ENCODE measurements around the gene PSMD2.
A peak's percentile ranks its signal among the peaks of the same experiment; 100 is the strongest.

The PSMD2 gene

GRCh38 chr3:184298759-184299487 lies at the start of gene PSMD2:
Gene PSMD2 (plus strand): TSS chr3:184299241. CDS start chr3:184299267, 26 bp downstream.
- Histone ChIP-seq H3K4me1 (ENCODE audit: control insufficient read depth, low read length) (peaks cover 16% of the 10 kb centered on the region), H3K27ac (ENCODE audit: low read depth, low read length) (peak within 1 kb of the TSS; percentile 16; the same call in 1 of the 2 replicates), H3K9me2 (replicated peaks; ENCODE audit: control insufficient read depth, low read length) (no peaks in the 10 kb centered on the region), H3K4me3 (ENCODE audit: low read length) (peak within 1 kb of the TSS; percentile 82), H3K36me3 (ENCODE audit: control insufficient read depth, low read length) (peaks cover 47% of the 10 kb centered on the region), H3K9me3 (ENCODE audit: control insufficient read depth, insufficient read depth, low read length) (no peaks in the 10 kb centered on the region), H4K20me1 (ENCODE audit: control insufficient read depth, insufficient read depth, low read depth, low read length) (peaks cover 9% of the 10 kb centered on the region; the same call in 1 of the 2 replicates), H3K79me2 (ENCODE audit: control insufficient read depth, low read length) (peaks cover 33% of the 10 kb centered on the region), H3K27me3 (ENCODE audit: control insufficient read depth, low read length) (0 out of 2 replicates have a peak, but pooled peaks cover 4% of the 10 kb centered on the region), H3F3A (ENCODE audit: control insufficient read depth, insufficient read depth) (peaks cover 3% of the 10 kb centered on the region; the same call in 1 of the 2 replicates), H3K4me2 (ENCODE audit: low read length) (peak within 1 kb of the TSS; percentile 73)
- TF ChIP-seq CTCF (IDR thresholded peaks at IDR 0.05; ENCODE audit: low read depth, low read length, poor library complexity, severe bottlenecking), result no peak
- TF ChIP-seq EZH2phosphoT487 (IDR thresholded peaks at IDR 0.05; ENCODE audit: borderline replicate concordance, low read length), result no peak

DNA sequence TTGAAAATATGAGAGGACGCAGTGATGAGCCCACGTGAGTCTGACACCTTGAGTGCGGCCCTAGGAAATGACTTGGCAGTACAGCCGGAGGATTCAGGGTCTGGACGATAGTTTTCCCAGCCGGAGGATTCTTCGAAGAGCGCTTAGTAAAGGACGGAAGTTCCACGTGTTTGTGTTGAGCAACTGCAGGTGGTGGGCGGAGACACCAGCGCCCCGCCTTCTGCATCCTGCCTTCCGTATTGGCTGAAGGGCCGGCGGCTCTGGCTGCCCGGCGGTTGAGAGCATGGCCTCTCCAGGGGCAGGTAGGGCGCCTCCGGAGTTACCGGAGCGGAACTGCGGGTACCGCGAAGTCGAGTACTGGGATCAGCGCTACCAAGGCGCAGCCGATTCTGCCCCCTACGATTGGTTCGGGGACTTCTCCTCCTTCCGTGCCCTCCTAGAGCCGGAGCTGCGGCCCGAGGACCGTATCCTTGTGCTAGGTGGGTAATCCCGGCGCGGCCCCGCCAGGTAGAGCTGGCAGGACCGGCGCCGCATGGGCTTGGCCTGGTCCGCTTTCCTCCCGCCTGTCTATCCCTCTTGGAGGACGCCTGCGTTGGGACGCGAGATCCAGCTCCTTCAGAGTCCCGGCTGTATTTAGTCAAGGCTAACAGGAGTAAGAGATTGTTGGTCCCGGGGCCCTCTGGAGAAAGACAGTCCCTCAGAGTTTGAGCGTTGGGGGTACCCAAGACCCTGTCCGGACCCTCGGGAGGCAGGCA lies 49.5 kb upstream of the PSMD2 start, which contains the start of gene EEF1AKMT4:
TSS of gene EEF1AKMT4 (plus strand) at position 261 of the 755 bp plus-strand sequence. CDS start at position 284, 23 bp downstream.
- Histone ChIP-seq H4K20me1 (ENCODE audit: control insufficient read depth, insufficient read depth, low read depth, low read length) (no peaks in the 10 kb centered on the region), H3F3A (ENCODE audit: control insufficient read depth, insufficient read depth) (peaks cover 4% of the 10 kb centered on the region), H3K36me3 (ENCODE audit: control insufficient read depth, low read length) (peaks cover 23% of the 10 kb centered on the region), H3K4me1 (ENCODE audit: control insufficient read depth, low read length) (peaks cover 12% of the 10 kb centered on the region), H3K9me3 (ENCODE audit: control insufficient read depth, insufficient read depth, low read length) (no peaks in the 10 kb centered on the region), H3K27ac (ENCODE audit: low read depth, low read length) (peak within 1 kb of the TSS; percentile 86), H3K27me3 (ENCODE audit: control insufficient read depth, low read length) (no peaks in the 10 kb centered on the region), H3K9me2 (replicated peaks; ENCODE audit: control insufficient read depth, low read length) (no peaks in the 10 kb centered on the region), H3K4me3 (ENCODE audit: low read length) (peak within 1 kb of the TSS; percentile 91), H3K79me2 (ENCODE audit: control insufficient read depth, low read length) (peaks cover 56% of the 10 kb centered on the region), H3K4me2 (ENCODE audit: low read length) (peak within 1 kb of the TSS; percentile 100)
- no peak for TF ChIP-seq EZH2phosphoT487 (IDR thresholded peaks at IDR 0.05; ENCODE audit: borderline replicate concordance, low read length)
- TF ChIP-seq CTCF (IDR thresholded peaks at IDR 0.05; ENCODE audit: low read depth, low read length, poor library complexity, severe bottlenecking), result no peak

DNA sequence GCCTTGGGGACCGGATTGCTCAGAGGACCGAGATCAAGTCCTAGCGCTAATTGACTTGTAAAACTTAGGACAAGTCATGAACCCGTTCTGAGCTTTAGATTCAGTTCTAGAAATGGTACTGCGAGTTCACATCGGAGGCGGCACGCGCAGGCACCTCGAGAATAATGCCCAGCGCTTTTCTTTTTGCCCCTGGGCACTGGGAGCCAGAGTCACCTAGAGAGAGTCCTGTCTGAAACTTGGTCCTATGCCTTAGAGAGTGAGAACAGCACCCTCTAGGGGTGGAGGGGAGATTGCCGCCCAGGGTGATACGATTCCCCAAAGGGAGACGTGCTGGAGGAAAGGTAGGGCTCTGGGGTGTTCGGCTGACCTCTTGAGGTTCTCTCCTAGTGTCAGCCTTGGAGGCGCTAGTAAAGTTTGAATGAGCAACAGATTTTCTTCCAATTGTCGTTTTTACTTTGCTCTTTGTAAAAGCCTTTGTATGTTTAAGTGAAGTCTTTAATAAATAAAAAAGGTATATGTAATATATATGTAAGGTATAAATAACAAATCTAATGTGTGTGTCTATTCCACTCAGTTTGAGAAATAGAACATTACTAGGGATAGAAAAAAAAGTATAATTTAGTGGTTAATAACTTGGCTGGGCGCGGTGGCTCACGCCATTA lies 48.7 kb upstream of the PSMD2 start:
- H3F3A ChIP-seq (ENCODE audit: control insufficient read depth, insufficient read depth), result peaks cover 4% of the 10 kb centered on the region
- peak; percentile 92 for TF ChIP-seq CTCF (IDR thresholded peaks at IDR 0.05; ENCODE audit: low read depth, low read length, poor library complexity, severe bottlenecking)
- no peak for TF ChIP-seq EZH2phosphoT487 (IDR thresholded peaks at IDR 0.05; ENCODE audit: borderline replicate concordance, low read length)
- H3K4me1 ChIP-seq (ENCODE audit: control insufficient read depth, low read length), result peaks cover 12% of the 10 kb centered on the region
- H3K4me2 ChIP-seq (ENCODE audit: low read length), result peak overlapping the region; percentile 100
- peak overlapping the region; percentile 91 for H3K4me3 ChIP-seq (ENCODE audit: low read length)
- no peaks in the 10 kb centered on the region for H3K9me2 ChIP-seq (replicated peaks; ENCODE audit: control insufficient read depth, low read length)
- no peaks in the 10 kb centered on the region for H3K27me3 ChIP-seq (ENCODE audit: control insufficient read depth, low read length)
- peaks cover 60% of the 10 kb centered on the region for H3K79me2 ChIP-seq (ENCODE audit: control insufficient read depth, low read length)
- no peaks in the 10 kb centered on the region for H4K20me1 ChIP-seq (ENCODE audit: control insufficient read depth, insufficient read depth, low read depth, low read length)
- peaks cover 16% of the 10 kb centered on the region for H3K36me3 ChIP-seq (ENCODE audit: control insufficient read depth, low read length)
- no peaks in the 10 kb centered on the region for H3K9me3 ChIP-seq (ENCODE audit: control insufficient read depth, insufficient read depth, low read length)
- peak overlapping the region; percentile 86 for H3K27ac ChIP-seq (ENCODE audit: low read depth, low read length)
